ENCODE measurements around the gene UBAC1.

UBAC1 gene

GRCh38 chr9:135910757-135911156 is 50.4 kb downstream of the UBAC1 start:
- peaks cover 25% of the 10 kb centered on the region for H3K36me3 ChIP-seq (replicated peaks)

DNA sequence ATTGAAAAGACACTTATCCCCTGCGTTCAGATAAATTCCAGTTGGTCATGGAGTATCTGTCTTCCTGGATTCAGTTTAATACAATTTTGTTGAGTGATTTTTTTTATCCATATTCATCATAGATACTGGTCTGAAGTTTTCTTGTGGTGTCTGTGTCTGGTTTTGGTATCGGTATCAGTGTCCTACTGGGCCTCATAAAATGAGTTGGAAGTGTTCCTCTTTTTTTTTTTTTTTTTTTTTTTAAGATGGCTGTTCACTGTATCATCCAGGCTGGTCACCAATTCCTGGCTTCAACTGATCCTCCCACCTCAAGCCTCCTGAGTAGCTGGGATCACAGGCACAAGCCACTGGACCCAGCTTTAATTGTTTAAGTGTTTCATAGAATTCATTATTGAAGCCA is 51.0 kb downstream of the UBAC1 start:
- H3K36me3 ChIP-seq (replicated peaks) = peaks cover 20% of the 10 kb centered on the region
- in situ Hi-C loops (cut with HindIII; ENCODE audit: low pct_ligation_motif_present, low sequenced_read_pairs) = no loop called here
- no peaks in the 10 kb centered on the region for H3K27me3 ChIP-seq (replicated peaks)
- TF ChIP-seq, protein P1, sequence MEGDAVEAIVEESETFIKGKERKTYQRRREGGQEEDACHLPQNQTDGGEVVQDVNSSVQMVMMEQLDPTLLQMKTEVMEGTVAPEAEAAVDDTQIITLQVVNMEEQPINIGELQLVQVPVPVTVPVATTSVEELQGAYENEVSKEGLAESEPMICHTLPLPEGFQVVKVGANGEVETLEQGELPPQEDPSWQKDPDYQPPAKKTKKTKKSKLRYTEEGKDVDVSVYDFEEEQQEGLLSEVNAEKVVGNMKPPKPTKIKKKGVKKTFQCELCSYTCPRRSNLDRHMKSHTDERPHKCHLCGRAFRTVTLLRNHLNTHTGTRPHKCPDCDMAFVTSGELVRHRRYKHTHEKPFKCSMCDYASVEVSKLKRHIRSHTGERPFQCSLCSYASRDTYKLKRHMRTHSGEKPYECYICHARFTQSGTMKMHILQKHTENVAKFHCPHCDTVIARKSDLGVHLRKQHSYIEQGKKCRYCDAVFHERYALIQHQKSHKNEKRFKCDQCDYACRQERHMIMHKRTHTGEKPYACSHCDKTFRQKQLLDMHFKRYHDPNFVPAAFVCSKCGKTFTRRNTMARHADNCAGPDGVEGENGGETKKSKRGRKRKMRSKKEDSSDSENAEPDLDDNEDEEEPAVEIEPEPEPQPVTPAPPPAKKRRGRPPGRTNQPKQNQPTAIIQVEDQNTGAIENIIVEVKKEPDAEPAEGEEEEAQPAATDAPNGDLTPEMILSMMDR (IDR thresholded peaks at IDR 0.05; ENCODE audit: low read depth, low read length, missing control alignments) = no peak
- DNase-seq = no peak
- no peak overlapping the region for H3K27ac ChIP-seq
- no peak overlapping the region for H3K4me3 ChIP-seq (ENCODE audit: low read depth, low read length)

More at GRCh38 chr9:135910757-135911156, 50.4 kb downstream of the UBAC1 start:
- Histone ChIP-seq H3K27ac (no peak overlapping the region), H3K4me3 (ENCODE audit: low read depth, low read length) (no peak overlapping the region), H3K27me3 (replicated peaks) (no peaks in the 10 kb centered on the region)
- DNase-seq = no peak
- in situ Hi-C loops (cut with HindIII; ENCODE audit: low pct_ligation_motif_present, low sequenced_read_pairs) = no loop called here
- TF ChIP-seq, protein P1 (IDR thresholded peaks at IDR 0.05; ENCODE audit: low read depth, low read length, missing control alignments) = no peak

GRCh38 chr9:135909371-135909770 is 51.8 kb downstream of the UBAC1 start:
- no peak for DNase-seq
- Histone ChIP-seq H3K36me3 (replicated peaks) (peaks cover 12% of the 10 kb centered on the region), H3K4me3 (ENCODE audit: low read depth, low read length) (no peak overlapping the region), H3K27ac (no peak overlapping the region), H3K27me3 (replicated peaks) (no peaks in the 10 kb centered on the region)
- in situ Hi-C loops (cut with HindIII; ENCODE audit: low pct_ligation_motif_present, low sequenced_read_pairs) = no loop called here
- TF ChIP-seq, protein P1 (IDR thresholded peaks at IDR 0.05; ENCODE audit: low read depth, low read length, missing control alignments) = no peak

GRCh38 chr9:135908754-135909204 is 52.4 kb downstream of the UBAC1 start:
- DNase-seq = no peak
- Histone ChIP-seq H3K36me3 (replicated peaks) (peaks cover 10% of the 10 kb centered on the region), H3K27ac (no peak overlapping the region), H3K27me3 (replicated peaks) (no peaks in the 10 kb centered on the region), H3K4me3 (ENCODE audit: low read depth, low read length) (peak overlapping the region; percentile 15)
- TF ChIP-seq, protein P1 (IDR thresholded peaks at IDR 0.05; ENCODE audit: low read depth, low read length, missing control alignments) = no peak
- in situ Hi-C loops (cut with HindIII; ENCODE audit: low pct_ligation_motif_present, low sequenced_read_pairs) = no loop called here

- H3K36me3 ChIP-seq (replicated peaks) = peaks cover 7% of the 10 kb centered on the region
- no peak for DNase-seq
- H3K27me3 ChIP-seq (replicated peaks) = no peaks in the 10 kb centered on the region
- H3K4me3 ChIP-seq (ENCODE audit: low read depth, low read length) = peak overlapping the region; percentile 65
- peak overlapping the region; percentile 8 for H3K27ac ChIP-seq
- in situ Hi-C loops (cut with HindIII; ENCODE audit: low pct_ligation_motif_present, low sequenced_read_pairs) = no loop called here
- TF ChIP-seq, protein P1 (IDR thresholded peaks at IDR 0.05; ENCODE audit: low read depth, low read length, missing control alignments) = no peak
Observed at GRCh38 chr9:135908093-135908753, 53.0 kb downstream of the UBAC1 start.

Data from brain microvascular endothelial cell (primary cell).